HG02763 (cell line): ENCODE results near the gene LHFPL2.

Source experiments
- ATAC-seq: cut with Tn5 transposase; IDR thresholded peaks from one replicate; pipeline ENCODE4 v1.9.1; 2021; ENCODE audit warnings: mild to moderate bottlenecking, moderate library complexity; ENCODE audit not compliant: unreplicated experiment

Gene LHFPL2

DNA sequence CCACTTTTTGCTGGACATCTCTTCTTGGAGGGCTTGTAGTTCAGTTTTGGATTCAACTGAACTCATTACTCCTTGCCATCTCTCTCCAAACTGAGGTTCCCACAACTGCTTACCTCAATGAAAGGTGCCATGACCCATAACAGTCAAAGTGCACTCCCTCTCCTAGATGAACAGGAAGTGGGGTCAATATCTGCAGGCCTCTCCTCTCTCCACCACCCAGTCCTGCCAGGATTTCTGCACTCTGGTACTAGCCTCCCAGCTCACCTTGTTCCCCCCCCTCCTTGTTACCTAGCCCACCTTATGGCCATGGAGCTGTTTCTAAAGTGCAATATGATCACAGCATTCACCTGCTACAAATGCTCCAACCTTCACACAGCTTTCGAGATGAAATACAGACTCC is 5.9 kb downstream of the LHFPL2 start:
- ATAC-seq = no peak

DNA sequence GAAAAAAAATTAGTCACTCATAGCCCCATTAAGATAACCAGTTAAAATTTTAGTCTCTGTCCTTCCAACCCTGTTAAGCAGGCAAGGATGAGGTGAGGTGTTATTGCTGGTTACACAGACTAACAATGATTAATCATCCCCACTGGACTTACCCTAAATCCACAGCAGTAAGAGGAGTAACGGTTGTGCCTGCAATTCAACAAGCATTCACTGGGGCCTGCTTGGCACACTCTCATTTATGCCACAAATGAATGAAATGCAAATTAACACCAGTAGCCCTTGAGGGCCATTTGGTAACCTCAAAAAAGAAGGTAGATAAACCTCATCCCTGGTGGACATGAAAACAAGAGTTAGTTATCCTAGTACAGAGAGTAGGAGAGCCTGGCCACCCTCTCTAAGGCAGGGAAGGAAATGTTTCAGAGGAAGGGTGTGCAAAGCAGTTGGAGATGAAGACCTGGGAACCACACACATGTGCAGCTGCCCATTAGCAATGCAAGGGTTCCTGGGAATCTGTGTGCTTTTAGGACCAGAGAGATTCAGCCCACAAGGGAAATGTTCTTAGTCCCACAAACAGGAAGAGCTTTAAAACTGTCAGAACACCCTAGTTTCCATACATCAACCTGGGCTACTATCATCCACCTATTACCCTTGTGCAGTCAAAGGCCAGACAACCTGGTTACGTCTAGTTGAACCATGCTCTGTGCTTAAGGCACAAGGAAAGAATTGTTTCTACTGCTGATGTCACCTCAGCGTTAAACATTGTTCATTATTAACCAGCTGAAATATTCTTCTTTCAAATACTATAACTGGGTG is 7.7 kb downstream of the LHFPL2 start:
- ATAC-seq = no peak

- ATAC-seq = no peak
Measured at GRCh38 chr5:78639791-78640190, 8.8 kb downstream of the LHFPL2 start.

- ATAC-seq = no peak
Measured at GRCh38 chr5:78638973-78639669, 9.5 kb downstream of the LHFPL2 start.

DNA sequence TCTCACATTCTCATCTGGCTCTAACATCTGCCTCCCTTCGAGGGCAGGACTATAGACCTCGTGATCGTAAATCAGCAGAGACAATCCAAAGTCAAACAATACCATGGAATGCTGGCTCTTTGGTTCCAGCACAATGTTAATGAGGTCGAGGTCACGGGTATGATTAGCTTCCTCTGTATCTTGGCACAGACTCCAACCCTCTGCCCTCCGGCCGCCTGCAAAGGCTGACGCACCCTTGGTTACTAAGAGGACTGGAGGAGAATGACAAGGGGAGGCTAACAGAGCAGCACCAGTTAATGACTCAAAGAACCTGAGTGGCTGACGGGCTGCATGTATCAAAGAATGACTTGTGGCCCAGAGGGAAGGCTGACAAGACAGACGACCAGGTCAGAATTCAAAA is 10.1 kb downstream of the LHFPL2 start:
- ATAC-seq = no peak

DNA sequence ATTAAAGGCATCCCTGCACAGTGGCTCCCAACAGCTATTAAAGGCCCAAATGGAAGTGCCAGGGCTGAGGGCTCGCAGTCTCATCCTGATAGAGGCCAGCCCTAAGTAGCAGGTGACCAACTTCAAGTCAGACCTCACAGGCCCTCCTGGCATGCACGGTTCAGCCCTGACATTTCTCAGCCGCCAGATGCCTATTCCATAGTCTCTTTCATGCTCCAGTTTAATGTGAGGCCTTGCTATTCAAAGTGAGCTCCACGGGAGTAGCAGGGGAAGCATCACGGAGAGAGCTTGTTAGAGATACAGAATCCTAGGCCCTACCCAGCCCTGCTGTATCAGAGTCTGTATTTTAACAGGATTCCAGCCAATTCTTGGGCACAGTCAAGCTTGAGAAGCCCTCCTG is 11.1 kb downstream of the LHFPL2 start:
- ATAC-seq = no peak

DNA sequence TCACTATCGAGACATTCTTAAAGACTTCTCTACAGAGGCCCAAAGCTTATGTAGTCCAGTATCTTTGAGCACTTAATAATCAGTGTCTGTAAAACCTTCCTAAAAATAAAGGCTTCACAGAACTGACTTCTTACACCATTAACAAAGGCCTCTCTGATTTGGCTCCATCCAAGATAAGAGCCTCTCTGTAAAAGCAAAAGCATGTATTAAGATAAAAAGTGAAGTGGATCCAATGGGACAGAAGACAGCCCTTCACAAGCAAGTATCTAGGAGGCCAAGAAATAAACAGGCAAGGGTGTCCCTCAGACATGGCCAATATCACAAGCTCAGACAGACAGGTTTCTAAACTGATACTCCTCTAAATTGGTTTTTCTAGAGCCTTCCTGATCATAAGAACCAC is 11.9 kb downstream of the LHFPL2 start:
- ATAC-seq = no peak

DNA sequence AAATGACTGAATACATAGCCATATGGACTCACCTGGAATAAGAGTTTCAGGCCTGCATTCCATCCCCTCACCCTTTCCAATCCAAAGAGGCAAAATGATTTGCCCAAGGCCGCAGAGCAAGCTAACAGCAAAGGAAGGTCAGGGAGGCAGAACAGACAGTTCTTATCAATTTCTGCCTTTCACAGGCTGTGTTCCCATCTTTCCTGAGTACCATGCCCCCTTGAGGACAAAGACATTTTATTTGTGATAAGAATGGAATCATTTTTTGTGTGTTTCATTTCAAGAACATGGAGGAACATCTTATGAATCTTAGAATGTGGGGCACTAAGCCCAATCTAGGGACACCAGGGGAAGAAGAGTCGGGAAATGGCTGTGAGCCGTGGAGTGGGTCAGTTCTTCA is 13.9 kb downstream of the LHFPL2 start:
- no peak for ATAC-seq

DNA sequence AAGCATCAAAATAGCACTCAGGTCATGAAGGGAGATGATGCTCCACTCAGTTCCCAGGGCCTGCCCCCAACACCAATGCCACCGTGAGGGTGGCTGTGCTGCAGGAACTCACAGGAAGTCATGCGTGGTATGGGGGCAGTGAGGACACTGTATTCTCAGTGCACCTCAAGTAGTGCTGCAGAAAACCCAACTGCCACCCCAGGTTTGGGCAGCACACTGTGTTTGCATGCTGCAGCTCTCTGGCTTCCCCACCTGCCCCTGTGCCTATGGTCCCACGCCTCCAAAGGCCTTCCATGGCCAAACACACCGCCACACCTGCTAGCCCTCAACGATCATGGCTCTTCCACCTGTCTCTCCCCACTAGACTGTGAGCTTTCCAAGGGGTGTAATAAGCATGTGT is 14.3 kb downstream of the LHFPL2 start:
- ATAC-seq = no peak

DNA sequence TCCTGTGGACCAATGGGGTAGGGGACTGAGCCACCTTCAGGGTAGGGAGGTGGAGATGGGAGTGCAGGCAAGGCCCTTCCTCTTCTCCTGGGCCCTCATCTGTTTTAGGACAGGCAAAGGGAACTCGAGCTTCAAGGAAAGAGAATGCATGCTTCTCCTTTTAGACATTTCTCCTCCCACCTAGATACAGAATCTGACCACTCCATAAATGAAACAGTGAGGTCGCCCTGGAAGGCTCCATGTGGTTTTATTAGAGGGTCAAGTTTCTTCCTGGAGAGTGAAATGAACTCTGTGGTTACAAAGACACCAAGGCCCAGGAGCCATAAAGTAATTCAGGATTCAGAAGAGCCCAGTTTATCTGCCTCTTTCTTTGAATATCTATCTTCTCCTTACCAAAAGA is 14.9 kb downstream of the LHFPL2 start:
- ATAC-seq = no peak

DNA sequence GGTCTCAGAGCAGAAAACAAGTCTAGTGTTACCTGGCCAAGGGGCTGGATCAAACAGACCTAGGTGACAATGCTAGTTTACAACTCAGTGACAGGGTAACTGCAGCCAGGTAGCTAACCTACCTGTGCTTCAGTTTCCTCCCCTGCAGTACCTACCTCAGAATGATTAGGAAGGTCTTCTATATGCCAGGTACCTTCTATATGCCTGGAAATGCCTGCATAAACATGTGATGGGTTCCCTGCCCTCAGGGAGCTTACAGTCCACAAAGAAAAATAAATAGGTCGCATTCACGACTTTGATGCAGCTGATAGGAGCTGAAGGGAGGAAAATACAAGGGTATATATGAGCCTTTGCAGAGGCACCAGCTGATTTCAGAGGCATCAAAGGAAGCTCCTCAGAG is 16.1 kb downstream of the LHFPL2 start:
- no peak for ATAC-seq

DNA sequence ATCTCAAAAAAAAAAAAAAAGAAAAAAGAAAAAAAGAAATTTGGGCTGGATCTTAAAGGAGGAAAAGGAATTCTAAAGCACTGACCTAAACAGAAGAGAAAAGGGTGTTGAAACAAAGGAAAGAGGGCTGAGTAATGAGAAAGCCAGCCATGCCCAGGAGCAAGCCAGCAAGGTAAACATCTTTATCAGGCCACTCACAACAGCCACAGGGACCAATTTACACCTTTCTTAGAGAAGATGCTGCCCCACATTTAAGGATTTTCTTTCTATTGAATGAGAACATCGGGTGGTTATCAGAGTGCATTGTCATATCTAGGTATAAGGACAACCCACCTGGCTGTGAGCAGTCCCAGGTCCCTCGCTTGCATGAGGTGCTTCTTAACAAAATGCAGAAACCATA is 16.6 kb downstream of the LHFPL2 start:
- no peak for ATAC-seq

- no peak for ATAC-seq
Measured at GRCh38 chr5:78630047-78630446, 18.5 kb downstream of the LHFPL2 start.

GRCh38 chr5:78629624-78630023 is 18.9 kb downstream of the LHFPL2 start:
- no peak for ATAC-seq

GRCh38 chr5:78628270-78628992 is 20.1 kb downstream of the LHFPL2 start:
- no peak for ATAC-seq

- ATAC-seq = no peak
Measured at GRCh38 chr5:78627766-78628165, 20.8 kb downstream of the LHFPL2 start.

- ATAC-seq = no peak
Measured at GRCh38 chr5:78627175-78627574, 21.4 kb downstream of the LHFPL2 start.

- ATAC-seq = no peak
Measured at GRCh38 chr5:78626009-78626571, 22.5 kb downstream of the LHFPL2 start.

DNA sequence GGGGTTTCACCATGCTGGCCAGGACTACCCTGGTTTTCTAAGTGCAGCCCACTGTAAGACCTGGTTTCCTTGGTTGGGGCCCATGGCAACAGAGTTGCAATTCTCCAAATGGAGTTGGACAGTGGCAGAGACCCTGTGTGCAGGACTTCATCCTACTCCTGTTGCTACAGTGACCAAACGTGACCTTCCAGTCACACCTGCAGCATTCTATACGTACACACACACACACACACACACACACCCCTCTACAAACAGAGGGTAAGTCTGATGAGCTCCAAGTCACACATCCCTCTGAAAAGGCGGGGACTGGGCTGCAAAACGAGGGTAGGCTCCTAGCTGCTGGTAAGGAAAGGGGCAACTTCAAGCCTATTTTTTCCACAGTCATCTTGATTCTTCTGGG is 23.6 kb downstream of the LHFPL2 start:
- no peak for ATAC-seq

GRCh38 chr5:78624011-78624541 is 24.5 kb downstream of the LHFPL2 start:
- ATAC-seq = no peak

- ATAC-seq = no peak
Measured at GRCh38 chr5:78622302-78622971, 26.1 kb downstream of the LHFPL2 start.
